ENCODE data around the gene FAM114A1.
"Not testable (repeated sequence)": the region's sequence is repeated elsewhere in the genome, so short reads cannot be mapped to it uniquely, and the experiment has no call there.

FAM114A1 gene

DNA sequence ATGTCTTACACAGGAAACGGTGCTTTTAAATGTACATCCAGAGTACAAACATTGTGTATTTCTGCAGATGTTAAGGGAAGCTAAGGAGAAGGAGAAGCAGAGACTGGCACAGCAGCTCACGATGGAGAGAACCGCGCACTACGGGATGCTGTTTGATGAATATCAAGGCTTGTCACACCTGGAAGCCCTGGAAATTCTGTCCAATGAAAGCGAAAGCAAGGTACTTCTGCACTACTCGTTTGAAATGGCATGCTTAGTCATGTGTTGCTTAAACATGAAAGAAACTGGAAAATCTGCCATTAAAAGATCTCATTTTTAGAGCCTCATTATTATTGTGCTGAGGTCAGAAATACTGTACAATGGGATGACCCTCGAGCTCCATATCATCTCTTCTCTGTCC is 47.2 kb downstream of the FAM114A1 start:
- Histone ChIP-seq H3K4me3 (ENCODE audit: low read depth in 1 of 2, low read length in 2 of 2) (no peak overlapping the region), H3K36me3 (ENCODE audit: control insufficient read depth in 1 of 2, insufficient read depth in 2 of 2, low read length in 2 of 2) (peaks cover 24 to 72% of the 10 kb centered on the region in 2 donors), H3K27ac (ENCODE audit: low read depth, low read length) (no peak overlapping the region), H3K4me1 (ENCODE audit: control insufficient read depth in 1 of 2, insufficient read depth in 2 of 2, low read length in 2 of 2) (peaks cover 0 to 7% of the 10 kb centered on the region in 2 donors), H3K27me3 (ENCODE audit: control insufficient read depth in 1 of 2, insufficient read depth in 2 of 2, low read length in 2 of 2) (no peaks in the 10 kb centered on the region), H3K9ac (ENCODE audit: low read depth in 1 of 2, low read length in 2 of 2) (no peak overlapping the region), H3K9me3 (ENCODE audit: control insufficient read depth in 1 of 2, low read length in 2 of 2) (no peaks in the 10 kb centered on the region)

DNA sequence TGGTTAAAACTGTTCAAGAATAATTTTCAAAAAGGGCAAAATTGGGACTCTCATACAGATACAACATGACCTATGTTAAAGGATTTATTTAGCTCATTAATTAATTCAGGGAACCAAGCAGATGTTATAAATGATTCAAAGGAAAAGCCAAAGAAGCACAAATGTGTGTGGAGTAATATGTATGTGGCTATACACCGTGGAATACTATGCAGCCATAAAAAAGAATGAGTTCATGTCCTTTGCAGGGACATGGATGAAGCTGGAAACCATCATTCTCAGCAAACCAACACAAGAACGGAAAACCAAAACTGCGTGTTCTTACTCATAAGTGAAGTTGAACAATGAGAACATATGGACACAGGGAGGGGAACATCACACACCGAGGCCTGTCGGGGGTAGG is 48.7 kb downstream of the FAM114A1 start:
- not testable (repeated sequence) for H3K9me3 ChIP-seq (ENCODE audit: control insufficient read depth in 1 of 2, low read length in 2 of 2); H3K27ac ChIP-seq (ENCODE audit: low read depth, low read length); H3K4me1 ChIP-seq (ENCODE audit: control insufficient read depth in 1 of 2, insufficient read depth in 2 of 2, low read length in 2 of 2); H3K4me3 ChIP-seq (ENCODE audit: low read depth in 1 of 2, low read length in 2 of 2); H3K27me3 ChIP-seq (ENCODE audit: control insufficient read depth in 1 of 2, insufficient read depth in 2 of 2, low read length in 2 of 2); H3K9ac ChIP-seq (ENCODE audit: low read depth in 1 of 2, low read length in 2 of 2)
- peaks cover 23 to 69% of the 10 kb centered on the region in 2 donors for H3K36me3 ChIP-seq (ENCODE audit: control insufficient read depth in 1 of 2, insufficient read depth in 2 of 2, low read length in 2 of 2)

DNA sequence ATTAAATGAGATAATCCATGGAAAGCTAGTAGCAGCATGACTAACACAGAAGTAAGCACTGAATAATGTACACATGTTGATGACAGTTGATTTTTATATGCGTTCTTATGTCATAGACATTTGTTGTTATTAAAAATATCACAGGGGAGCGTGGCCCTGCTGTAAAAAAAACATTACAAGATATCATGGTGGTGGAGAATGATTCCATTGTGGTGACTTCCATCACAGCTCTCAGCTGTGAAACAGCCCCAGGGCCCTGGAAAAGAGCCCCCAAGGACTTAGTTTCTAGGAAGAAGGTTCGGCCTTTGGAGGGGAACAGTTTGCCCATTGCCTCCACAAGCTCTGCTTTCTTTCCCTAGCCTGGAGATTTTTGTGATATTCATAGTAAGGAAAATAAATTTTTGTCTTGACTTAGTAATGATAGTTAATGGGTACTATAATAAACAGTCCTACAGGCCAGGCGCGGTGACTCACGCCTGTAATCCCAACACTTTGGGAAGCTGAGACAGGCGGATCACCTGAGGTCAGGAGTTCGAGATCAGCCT is 49.9 kb downstream of the FAM114A1 start:
- peaks cover 30 to 72% of the 10 kb centered on the region in 2 donors for H3K36me3 ChIP-seq (ENCODE audit: control insufficient read depth in 1 of 2, insufficient read depth in 2 of 2, low read length in 2 of 2)
- no peaks in the 10 kb centered on the region for H3K4me1 ChIP-seq (ENCODE audit: control insufficient read depth in 1 of 2, insufficient read depth in 2 of 2, low read length in 2 of 2)
- H3K27me3 ChIP-seq (ENCODE audit: control insufficient read depth in 1 of 2, insufficient read depth in 2 of 2, low read length in 2 of 2) = no peaks in the 10 kb centered on the region
- no peak overlapping the region for H3K4me3 ChIP-seq (ENCODE audit: low read depth in 1 of 2, low read length in 2 of 2)
- H3K9ac ChIP-seq (ENCODE audit: low read depth in 1 of 2, low read length in 2 of 2) = no peak overlapping the region
- H3K9me3 ChIP-seq (ENCODE audit: control insufficient read depth in 1 of 2, low read length in 2 of 2) = no peaks in the 10 kb centered on the region
- no peak overlapping the region for H3K27ac ChIP-seq (ENCODE audit: low read depth, low read length)

- no peaks in the 10 kb centered on the region for H3K4me1 ChIP-seq (ENCODE audit: control insufficient read depth in 1 of 2, insufficient read depth in 2 of 2, low read length in 2 of 2)
- H3K27me3 ChIP-seq (ENCODE audit: control insufficient read depth in 1 of 2, insufficient read depth in 2 of 2, low read length in 2 of 2) = no peaks in the 10 kb centered on the region
- no peak overlapping the region for H3K27ac ChIP-seq (ENCODE audit: low read depth, low read length)
- no peak overlapping the region for H3K4me3 ChIP-seq (ENCODE audit: low read depth in 1 of 2, low read length in 2 of 2)
- no peak overlapping the region for H3K9ac ChIP-seq (ENCODE audit: low read depth in 1 of 2, low read length in 2 of 2)
- H3K9me3 ChIP-seq (ENCODE audit: control insufficient read depth in 1 of 2, low read length in 2 of 2) = no peaks in the 10 kb centered on the region
- H3K36me3 ChIP-seq (ENCODE audit: control insufficient read depth in 1 of 2, insufficient read depth in 2 of 2, low read length in 2 of 2) = peaks cover 42 to 73% of the 10 kb centered on the region in 2 donors
Observed at GRCh38 chr4:38919494-38919893, 51.9 kb downstream of the FAM114A1 start.

DNA sequence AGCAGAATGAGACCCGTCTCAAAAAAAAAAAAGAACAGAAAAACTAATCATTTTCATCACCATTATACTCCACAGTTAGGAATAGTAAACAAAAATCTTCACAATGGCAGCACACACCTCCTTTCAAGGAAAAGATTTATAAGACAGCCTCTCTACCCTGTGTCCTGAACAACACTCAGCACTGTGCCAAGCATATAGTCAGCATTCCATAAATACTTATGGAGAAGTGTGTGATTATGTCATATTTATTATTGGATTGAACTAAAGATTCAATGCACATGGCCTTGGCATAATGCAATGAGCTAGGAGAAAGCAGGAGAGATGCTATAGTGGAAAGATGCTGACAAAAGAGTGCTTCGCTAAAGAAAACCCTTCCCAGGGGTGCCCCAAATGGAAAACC is 52.6 kb downstream of the FAM114A1 start:
- no peaks in the 10 kb centered on the region for H3K9me3 ChIP-seq (ENCODE audit: control insufficient read depth in 1 of 2, low read length in 2 of 2)
- peaks cover 37 to 72% of the 10 kb centered on the region in 2 donors for H3K36me3 ChIP-seq (ENCODE audit: control insufficient read depth in 1 of 2, insufficient read depth in 2 of 2, low read length in 2 of 2)
- no peaks in the 10 kb centered on the region for H3K27me3 ChIP-seq (ENCODE audit: control insufficient read depth in 1 of 2, insufficient read depth in 2 of 2, low read length in 2 of 2)
- H3K4me3 ChIP-seq (ENCODE audit: low read depth in 1 of 2, low read length in 2 of 2) = no peak overlapping the region
- H3K4me1 ChIP-seq (ENCODE audit: control insufficient read depth in 1 of 2, insufficient read depth in 2 of 2, low read length in 2 of 2) = no peaks in the 10 kb centered on the region
- no peak overlapping the region for H3K27ac ChIP-seq (ENCODE audit: low read depth, low read length)
- no peak overlapping the region for H3K9ac ChIP-seq (ENCODE audit: low read depth in 1 of 2, low read length in 2 of 2)

DNA sequence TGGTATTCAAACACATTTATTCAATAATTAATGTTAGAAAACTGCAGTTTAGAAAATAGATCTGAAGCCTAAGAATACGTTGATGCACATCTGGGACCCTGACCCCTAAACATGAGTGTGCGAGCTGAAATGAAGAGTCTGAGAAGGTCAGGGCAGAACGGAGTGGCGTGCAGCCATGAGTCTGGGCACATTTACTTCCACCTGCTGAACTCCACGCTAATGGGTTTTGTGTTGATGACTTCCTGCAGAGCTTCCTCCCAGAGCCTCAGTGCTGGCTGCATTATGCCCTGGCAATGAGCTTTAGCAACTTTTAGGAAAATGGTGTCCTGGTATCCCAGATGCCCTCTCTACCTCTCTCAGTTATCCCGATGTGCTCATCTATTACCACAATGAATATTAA is 53.1 kb downstream of the FAM114A1 start:
- Histone ChIP-seq H3K4me3 (ENCODE audit: low read depth in 1 of 2, low read length in 2 of 2) (no peak overlapping the region), H3K27ac (ENCODE audit: low read depth, low read length) (no peak overlapping the region), H3K4me1 (ENCODE audit: control insufficient read depth in 1 of 2, insufficient read depth in 2 of 2, low read length in 2 of 2) (no peaks in the 10 kb centered on the region), H3K9me3 (ENCODE audit: control insufficient read depth in 1 of 2, low read length in 2 of 2) (no peaks in the 10 kb centered on the region), H3K9ac (ENCODE audit: low read depth in 1 of 2, low read length in 2 of 2) (no peak overlapping the region), H3K36me3 (ENCODE audit: control insufficient read depth in 1 of 2, insufficient read depth in 2 of 2, low read length in 2 of 2) (peaks cover 34 to 67% of the 10 kb centered on the region in 2 donors), H3K27me3 (ENCODE audit: control insufficient read depth in 1 of 2, insufficient read depth in 2 of 2, low read length in 2 of 2) (no peaks in the 10 kb centered on the region)

- Histone ChIP-seq H3K4me3 (ENCODE audit: low read depth in 1 of 2, low read length in 2 of 2) (no peak overlapping the region), H3K27ac (ENCODE audit: low read depth, low read length) (no peak overlapping the region), H3K9me3 (ENCODE audit: control insufficient read depth in 1 of 2, low read length in 2 of 2) (no peaks in the 10 kb centered on the region), H3K4me1 (ENCODE audit: control insufficient read depth in 1 of 2, insufficient read depth in 2 of 2, low read length in 2 of 2) (no peaks in the 10 kb centered on the region), H3K9ac (ENCODE audit: low read depth in 1 of 2, low read length in 2 of 2) (no peak overlapping the region), H3K36me3 (ENCODE audit: control insufficient read depth in 1 of 2, insufficient read depth in 2 of 2, low read length in 2 of 2) (peaks cover 30 to 64% of the 10 kb centered on the region in 2 donors), H3K27me3 (ENCODE audit: control insufficient read depth in 1 of 2, insufficient read depth in 2 of 2, low read length in 2 of 2) (no peaks in the 10 kb centered on the region)
Observed at GRCh38 chr4:38921151-38921550, 53.5 kb downstream of the FAM114A1 start.

DNA sequence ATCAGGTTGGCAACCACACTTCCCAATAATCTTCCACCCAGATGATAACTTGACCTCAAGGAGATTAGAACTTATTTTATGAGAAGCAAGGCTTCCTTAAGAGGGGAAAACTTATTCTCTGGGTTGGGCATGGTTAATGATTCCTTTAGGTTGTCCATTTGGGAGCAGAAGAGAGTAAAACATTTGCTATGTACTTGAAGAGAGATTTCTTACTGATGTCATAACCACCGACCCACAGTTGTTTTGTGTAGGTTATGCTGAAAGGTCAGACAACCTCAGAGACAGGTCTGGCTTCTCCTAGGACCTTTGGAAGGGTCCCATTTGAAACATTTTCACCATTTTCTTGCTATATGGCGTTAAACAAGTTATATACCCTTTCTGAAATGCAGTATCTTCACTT is 56.1 kb downstream of the FAM114A1 start:
- Histone ChIP-seq H3K36me3 (ENCODE audit: control insufficient read depth in 1 of 2, insufficient read depth in 2 of 2, low read length in 2 of 2) (peaks cover 33 to 67% of the 10 kb centered on the region in 2 donors), H3K4me3 (ENCODE audit: low read depth in 1 of 2, low read length in 2 of 2) (no peak overlapping the region)

GRCh38 chr4:38924353-38924752 is 56.7 kb downstream of the FAM114A1 start:
- no peak overlapping the region for H3K9ac ChIP-seq (ENCODE audit: low read depth in 1 of 2, low read length in 2 of 2)
- no peak overlapping the region for H3K4me3 ChIP-seq (ENCODE audit: low read depth in 1 of 2, low read length in 2 of 2)
- H3K4me1 ChIP-seq (ENCODE audit: control insufficient read depth in 1 of 2, insufficient read depth in 2 of 2, low read length in 2 of 2) = no peaks in the 10 kb centered on the region
- no peaks in the 10 kb centered on the region for H3K27me3 ChIP-seq (ENCODE audit: control insufficient read depth in 1 of 2, insufficient read depth in 2 of 2, low read length in 2 of 2)
- no peak overlapping the region for H3K27ac ChIP-seq (ENCODE audit: low read depth, low read length)
- H3K36me3 ChIP-seq (ENCODE audit: control insufficient read depth in 1 of 2, insufficient read depth in 2 of 2, low read length in 2 of 2) = peaks cover 36 to 70% of the 10 kb centered on the region in 2 donors
- no peaks in the 10 kb centered on the region for H3K9me3 ChIP-seq (ENCODE audit: control insufficient read depth in 1 of 2, low read length in 2 of 2)

More for the DNA sequence above, 56.1 kb downstream of the FAM114A1 start:
- H3K27me3 ChIP-seq (ENCODE audit: control insufficient read depth in 1 of 2, insufficient read depth in 2 of 2, low read length in 2 of 2) = no peaks in the 10 kb centered on the region
- no peaks in the 10 kb centered on the region for H3K9me3 ChIP-seq (ENCODE audit: control insufficient read depth in 1 of 2, low read length in 2 of 2)
- no peaks in the 10 kb centered on the region for H3K4me1 ChIP-seq (ENCODE audit: control insufficient read depth in 1 of 2, insufficient read depth in 2 of 2, low read length in 2 of 2)
- no peak overlapping the region for H3K27ac ChIP-seq (ENCODE audit: low read depth, low read length)
- H3K9ac ChIP-seq (ENCODE audit: low read depth in 1 of 2, low read length in 2 of 2) = no peak overlapping the region

DNA sequence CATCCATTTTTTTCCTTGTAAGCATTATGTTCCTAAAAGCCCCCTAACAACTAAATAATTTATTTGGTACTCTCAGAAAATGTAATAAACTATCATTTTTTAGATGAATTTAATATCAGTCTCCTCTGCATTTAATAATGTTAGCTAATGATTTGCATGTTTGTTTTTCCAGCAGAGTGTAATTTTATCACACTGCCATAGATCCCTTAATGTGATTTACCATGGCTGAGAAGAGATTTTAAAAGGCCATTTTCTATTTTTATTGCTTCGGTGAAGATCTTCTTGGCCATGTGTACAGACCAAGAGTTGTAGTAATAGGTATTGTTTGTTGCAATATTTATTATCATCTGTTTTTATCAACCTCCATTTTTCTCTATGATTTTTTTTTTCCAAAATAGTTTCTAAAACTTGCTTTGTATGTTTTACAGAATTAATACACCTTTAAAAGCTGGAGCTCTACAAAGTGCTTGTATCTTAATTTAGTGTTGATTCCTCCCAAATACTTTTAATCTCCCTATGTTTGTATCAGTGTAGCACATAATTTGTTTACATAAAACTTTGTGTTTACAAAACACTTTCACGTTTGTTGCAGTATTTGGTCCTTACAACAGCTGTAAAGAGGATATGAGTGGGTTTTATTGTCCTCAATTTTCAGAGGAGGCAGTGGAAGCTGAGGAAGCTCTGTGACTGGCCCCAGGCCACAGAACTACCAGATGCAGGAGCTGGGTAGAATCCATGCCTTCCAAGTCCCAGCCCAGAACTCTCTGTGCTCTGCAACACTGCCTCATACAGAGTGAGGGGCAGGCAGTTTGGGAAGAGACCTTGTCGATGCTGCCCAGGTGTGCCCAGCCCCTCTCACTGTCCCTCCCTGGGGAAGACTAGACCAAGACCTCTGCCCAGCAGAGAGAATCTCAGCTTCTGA is 58.1 kb downstream of the FAM114A1 start:
- Histone ChIP-seq H3K9me3 (ENCODE audit: control insufficient read depth in 1 of 2, low read length in 2 of 2) (no peaks in the 10 kb centered on the region), H3K4me1 (ENCODE audit: control insufficient read depth in 1 of 2, insufficient read depth in 2 of 2, low read length in 2 of 2) (no peaks in the 10 kb centered on the region), H3K4me3 (ENCODE audit: low read depth in 1 of 2, low read length in 2 of 2) (no peak overlapping the region), H3K36me3 (ENCODE audit: control insufficient read depth in 1 of 2, insufficient read depth in 2 of 2, low read length in 2 of 2) (peaks cover 29 to 73% of the 10 kb centered on the region in 2 donors), H3K9ac (ENCODE audit: low read depth in 1 of 2, low read length in 2 of 2) (no peak overlapping the region), H3K27me3 (ENCODE audit: control insufficient read depth in 1 of 2, insufficient read depth in 2 of 2, low read length in 2 of 2) (no peaks in the 10 kb centered on the region), H3K27ac (ENCODE audit: low read depth, low read length) (no peak overlapping the region)
